Astrocyte (in vitro differentiated cells and primary cell): ENCODE measurements around the gene TAF6. TPM values are rescaled to one million over a fixed set of nuclear protein-coding genes. Genes with fewer than 3 reads are reported as not detected.

Source experiments
- DNase-seq: peaks from one replicate; pipeline ENCODE4 v3.0.0-alpha.2; 2010; ENCODE audit warnings: low read depth
- FAIRE-seq: peaks from 2 replicates; lab custom pipeline; 2011; peaks lifted over from hg19 to GRCh38; lab: Jason Lieb, UNC
- H2AFZ ChIP-seq: 2 replicates; pipeline ENCODE4 v1.6.0; 2012; ENCODE audit warnings: low read depth, low read length, inconsistent platforms
- H3K27ac ChIP-seq: 2 replicates; pipeline ENCODE4 v1.5.1; 2011; ENCODE audit warnings: low read depth, low read length, inconsistent platforms
- H3K27me3 ChIP-seq: 2 replicates; pipeline ENCODE4 v1.6.0; 2011; ENCODE audit warnings: low read length, inconsistent platforms; ENCODE audit not compliant: insufficient read depth
- H3K36me3 ChIP-seq: 2 replicates; pipeline ENCODE4 v1.5.1; 2011; ENCODE audit warnings: low read length, inconsistent platforms; ENCODE audit not compliant: insufficient read depth
- H3K4me1 ChIP-seq: 2 replicates; pipeline ENCODE4 v1.5.1; 2011; ENCODE audit warnings: low read length, inconsistent platforms; ENCODE audit not compliant: insufficient read depth
- H3K4me2 ChIP-seq: 2 replicates; pipeline ENCODE4 v1.6.0; 2012; ENCODE audit warnings: low read length, inconsistent platforms
- H3K4me3 ChIP-seq: 2 replicates; pipeline ENCODE4 v1.5.1; 2011; ENCODE audit warnings: low read depth, mild to moderate bottlenecking, low read length, inconsistent platforms; ENCODE audit not compliant: insufficient read depth
- H3K79me2 ChIP-seq: 2 replicates; pipeline ENCODE4 v1.6.0; 2012; ENCODE audit warnings: mild to moderate bottlenecking, low read length, inconsistent platforms; ENCODE audit not compliant: insufficient read depth
- H3K9ac ChIP-seq: 2 replicates; pipeline ENCODE4 v1.6.0; 2012; ENCODE audit warnings: mild to moderate bottlenecking, low read length, inconsistent platforms
- H3K9me3 ChIP-seq: 2 replicates; pipeline ENCODE4 v1.5.1; 2012; ENCODE audit warnings: low read depth, mild to moderate bottlenecking, low read length, inconsistent platforms; ENCODE audit not compliant: insufficient read depth
- H4K20me1 ChIP-seq: 2 replicates; pipeline ENCODE4 v1.6.0; 2012; ENCODE audit warnings: low read length, inconsistent platforms; ENCODE audit not compliant: insufficient read depth
- H3K27ac Mint-ChIP-seq: one replicate; pipeline ENCODE4 v1.8.0; 2021; ENCODE audit warnings: mild to moderate bottlenecking, mixed read lengths; ENCODE audit not compliant: unreplicated experiment
- H3K27me3 Mint-ChIP-seq: one replicate; pipeline ENCODE4 v1.8.0; 2021; ENCODE audit warnings: low read depth, mixed read lengths; ENCODE audit not compliant: unreplicated experiment
- H3K36me3 Mint-ChIP-seq: one replicate; pipeline ENCODE4 v1.8.0; 2021; ENCODE audit warnings: low read depth, mixed read lengths; ENCODE audit not compliant: unreplicated experiment
- H3K4me1 Mint-ChIP-seq: one replicate; pipeline ENCODE4 v1.8.0; 2021; ENCODE audit warnings: low read depth, mixed read lengths; ENCODE audit not compliant: unreplicated experiment
- H3K4me3 Mint-ChIP-seq: one replicate; pipeline ENCODE4 v1.8.0; 2021; ENCODE audit warnings: mild to moderate bottlenecking, moderate library complexity, mixed read lengths; ENCODE audit not compliant: unreplicated experiment
- H3K9me3 Mint-ChIP-seq: one replicate; pipeline ENCODE4 v1.8.0; 2021; ENCODE audit warnings: mild to moderate bottlenecking, mixed read lengths; ENCODE audit not compliant: unreplicated experiment
- CTCF ChIP-seq: IDR thresholded peaks from 2 replicates; pipeline ENCODE4 v1.5.1; 2011; ENCODE audit warnings: low read depth, mild to moderate bottlenecking, inconsistent platforms, low read length, moderate library complexity; ENCODE audit not compliant: insufficient read depth
- EZH2 ChIP-seq: IDR thresholded peaks from 2 replicates; pipeline ENCODE4 v1.6.1; 2012; ENCODE audit warnings: mild to moderate bottlenecking, low read length, inconsistent platforms; ENCODE audit not compliant: insufficient read depth
- total RNA-seq: library from RNA; stranded (reverse); gene quantifications from 2 replicates; pipeline ENCODE4 v1.2.1, GENCODE V29; 2021

The TAF6 gene
- total RNA-seq, 1 donor from 2014 or later = 47.0 TPM

- no peak overlapping the region for H3K27ac Mint-ChIP-seq
- H3K4me1 Mint-ChIP-seq = peaks cover 6% of the 10 kb centered on the region
- H3K4me3 ChIP-seq = no peak overlapping the region
- peaks cover 10% of the 10 kb centered on the region for H3K36me3 Mint-ChIP-seq
- peaks cover 47% of the 10 kb centered on the region for H3K79me2 ChIP-seq
- H3K27ac ChIP-seq = no peak overlapping the region
- FAIRE-seq (no peak), DNase-seq (no peak)
- no peaks in the 10 kb centered on the region for H3K9me3 ChIP-seq
- H3K27me3 ChIP-seq = no peaks in the 10 kb centered on the region
- H3K9me3 Mint-ChIP-seq = no peaks in the 10 kb centered on the region
- H3K27me3 Mint-ChIP-seq = no peaks in the 10 kb centered on the region
- TF ChIP-seq EZH2 = no peak
- no peak for TF ChIP-seq CTCF
- no peak overlapping the region for H2AFZ ChIP-seq
- H3K4me2 ChIP-seq = no peak overlapping the region
- H3K4me1 ChIP-seq = peaks cover 10% of the 10 kb centered on the region
- H4K20me1 ChIP-seq = peaks cover 50% of the 10 kb centered on the region
- no peak overlapping the region for H3K9ac ChIP-seq
- peaks cover 9% of the 10 kb centered on the region for H3K36me3 ChIP-seq
- no peak overlapping the region for H3K4me3 Mint-ChIP-seq
Measured at GRCh38 chr7:100152937-100153666, 33.9 kb upstream of the TAF6 start.

GRCh38 chr7:100152404-100152803, 33.2 kb upstream of the TAF6 start:
- peaks cover 42% of the 10 kb centered on the region for H3K79me2 ChIP-seq
- FAIRE-seq (no peak), DNase-seq (no peak)
- H2AFZ ChIP-seq = no peak overlapping the region
- H3K9ac ChIP-seq = no peak overlapping the region
- no peak for TF ChIP-seq CTCF
- TF ChIP-seq EZH2 = no peak
- Mint-ChIP-seq H3K36me3 (peaks cover 10% of the 10 kb centered on the region), H3K27me3 (no peaks in the 10 kb centered on the region), H3K27ac (no peak overlapping the region), H3K9me3 (no peaks in the 10 kb centered on the region), H3K4me3 (no peak overlapping the region), H3K4me1 (peaks cover 3% of the 10 kb centered on the region)
- peaks cover 45% of the 10 kb centered on the region for H4K20me1 ChIP-seq
- no peaks in the 10 kb centered on the region for H3K27me3 ChIP-seq
- peaks cover 5% of the 10 kb centered on the region for H3K4me1 ChIP-seq
- no peak overlapping the region for H3K4me3 ChIP-seq
- no peak overlapping the region for H3K27ac ChIP-seq
- H3K4me2 ChIP-seq = no peak overlapping the region
- peaks cover 9% of the 10 kb centered on the region for H3K36me3 ChIP-seq
- H3K9me3 ChIP-seq = no peaks in the 10 kb centered on the region
